SH-SY5Y (cell line): ENCODE results near the gene KY.

ENCODE experiments used
- GATA2 ChIP-seq: IDR thresholded peaks from 2 replicates; pipeline ENCODE4 v1.6.1; 2011; ENCODE audit warnings: mild to moderate bottlenecking, low read depth, low read length
- GATA3 ChIP-seq: IDR thresholded peaks from 2 replicates; pipeline ENCODE4 v1.6.1; 2011; ENCODE audit warnings: low read depth, mild to moderate bottlenecking, low read length, moderate library complexity

DNA sequence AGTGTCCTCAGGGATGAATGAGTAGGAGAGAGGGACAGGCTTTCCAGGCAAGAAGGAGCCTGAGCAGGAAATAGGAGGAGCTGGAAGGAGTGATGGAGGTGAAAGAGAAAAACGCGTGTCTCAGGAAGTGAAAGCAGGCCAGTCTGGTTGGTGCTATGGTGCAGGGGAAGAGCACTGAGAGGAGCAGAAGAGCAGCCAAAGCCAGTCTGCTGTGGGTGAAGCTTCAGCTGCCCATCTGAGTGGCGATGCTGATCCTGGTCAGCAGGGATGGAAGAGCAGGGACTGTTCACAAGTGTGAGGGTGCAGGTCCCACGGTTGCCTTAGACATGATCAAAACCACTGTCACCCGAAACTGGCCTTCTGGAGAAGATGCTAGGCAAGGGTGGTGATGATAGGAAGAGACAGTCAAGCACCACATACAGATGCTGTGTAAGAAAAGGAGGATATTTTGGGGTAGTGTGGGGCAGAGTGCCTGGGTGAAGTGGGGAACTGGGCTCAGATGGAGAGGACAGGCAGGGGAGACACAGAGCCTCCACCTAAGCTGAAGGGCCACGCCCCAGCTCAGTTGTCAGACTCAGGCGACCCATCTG is 5.5 kb upstream of the KY start:
- TF ChIP-seq GATA2 (no peak), GATA3 (no peak)
